MM.1S (cell line): ENCODE data around the gene BARX2.

Source experiments
- CTCF ChIP-seq: fragments of 300-600 bp; sonication (generic); IDR thresholded peaks from 2 replicates; pipeline ENCODE4 v1.5.1; 2016; ENCODE audit warnings: antibody characterized with exemption, low read length, mixed read lengths
- EZH2 ChIP-seq: fragments of 300-600 bp; sonication (generic); optimal IDR thresholded peaks from 2 replicates; pipeline ENCODE3; 2017; ENCODE audit warnings: low read depth, mild to moderate bottlenecking, antibody characterized with exemption, low read length, mixed read lengths
- EZH2phosphoT487 ChIP-seq: fragments of 300-600 bp; sonication (generic); IDR thresholded peaks from 2 replicates; pipeline ENCODE4 v1.6.1; 2018; ENCODE audit warnings: antibody characterized with exemption, low read length

DNA sequence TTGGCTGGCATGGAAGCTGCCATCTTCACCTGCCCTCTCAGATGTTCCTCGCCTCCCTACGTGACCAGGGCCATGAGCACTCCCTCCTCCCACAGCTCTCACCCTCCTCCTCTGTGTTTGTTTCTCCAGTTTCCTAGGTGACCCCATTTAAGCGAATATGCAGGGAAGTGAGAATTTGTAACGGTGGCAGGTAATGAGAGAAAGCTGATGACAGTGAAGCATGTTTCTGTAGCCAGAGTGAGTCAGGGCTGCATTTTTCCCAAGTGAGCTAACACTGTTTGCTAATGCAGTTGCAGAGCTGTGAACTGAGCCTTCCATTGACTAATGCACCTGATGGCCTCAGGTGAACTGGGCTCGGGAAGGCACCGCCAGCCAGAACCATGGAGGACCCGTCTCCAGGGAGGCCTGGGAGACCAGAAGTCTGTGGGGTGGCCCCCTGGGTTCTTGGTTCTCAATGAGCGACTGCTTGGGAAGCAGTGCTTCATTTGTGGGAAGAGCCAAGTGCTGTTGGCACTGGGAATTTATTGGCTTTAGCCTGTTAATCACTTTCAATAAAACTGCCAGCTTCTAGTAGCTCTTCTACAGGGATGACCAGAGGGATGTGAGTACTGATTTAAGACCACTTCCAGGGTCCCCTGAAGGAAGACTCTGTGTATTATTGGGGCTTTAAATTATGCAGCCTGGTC is 64.5 kb downstream of the BARX2 start:
- TF ChIP-seq CTCF, result no peak
- no peak for TF ChIP-seq EZH2
- no peak for TF ChIP-seq EZH2phosphoT487
